ENCODE results near the gene TPRG1L. TPM values are rescaled to one million over a fixed set of nuclear protein-coding genes. Genes with fewer than 3 reads are reported as not detected.

Gene TPRG1L
- total and polyA plus RNA-seq, 10 of the 15 experiments (the other 5 are each of a cell fraction or from before 2014, with no cell fraction given): 1.5 to 16.5 (median 8.0) TPM

- TF ChIP-seq MYB (IDR thresholded peaks at IDR 0.05; ENCODE audit: borderline replicate concordance, low read depth, low read length) (no peak), BRCA1 (IDR thresholded peaks at IDR 0.05; ENCODE audit: low read depth, low read length) (peak; percentile 13; the same call in 1 of the 2 replicates), ASH2L (IDR thresholded peaks at IDR 0.05; ENCODE audit: borderline replicate concordance, low read depth) (0 out of 2 replicates have a peak, but pooled peaks have one; percentile 37), WRNIP1 (IDR thresholded peaks at IDR 0.05; ENCODE audit: borderline replicate concordance, low read depth, low read length) (no peak), USF1 (IDR thresholded peaks at IDR 0.05; ENCODE audit: borderline replicate concordance, extremely low read length, insufficient read depth, low read depth, low read length) (no peak), REST (IDR thresholded peaks at IDR 0.05; ENCODE audit: low read depth, low read length) (no peak), MXI1 (IDR thresholded peaks at IDR 0.05; ENCODE audit: low read depth, low read length) (peak; percentile 79), SPI1 (IDR thresholded peaks at IDR 0.05; ENCODE audit: borderline replicate concordance, insufficient read depth, low read depth, low read length) (peak; percentile 60; the same call in 1 of the 2 replicates), E2F8 (IDR thresholded peaks at IDR 0.05; ENCODE audit: low read depth, partially characterized antibody) (peak; percentile 63), BACH1 (IDR thresholded peaks at IDR 0.05; ENCODE audit: borderline replicate concordance) (peak; percentile 21; the same call in 1 of the 2 replicates), TCF3 (IDR thresholded peaks at IDR 0.05; ENCODE audit: borderline replicate concordance, insufficient read depth, low read depth, low read length) (no peak), KLF5 (IDR thresholded peaks at IDR 0.05; ENCODE audit: partially characterized antibody) (no peak), NKRF (conservative IDR thresholded peaks at IDR 0.05) (peak; percentile 77), ZBTB11 (CRISPR knock-in tag; IDR thresholded peaks at IDR 0.05) (no peak)
These were observed 24.8 kb downstream of the TPRG1L start, which contains the start of gene WRAP73 (continued) for GRCh38 chr1:3649342-3650247.

Data from GM12878 (cell line).